ENCODE data around the gene CEP55.

Gene CEP55

DNA sequence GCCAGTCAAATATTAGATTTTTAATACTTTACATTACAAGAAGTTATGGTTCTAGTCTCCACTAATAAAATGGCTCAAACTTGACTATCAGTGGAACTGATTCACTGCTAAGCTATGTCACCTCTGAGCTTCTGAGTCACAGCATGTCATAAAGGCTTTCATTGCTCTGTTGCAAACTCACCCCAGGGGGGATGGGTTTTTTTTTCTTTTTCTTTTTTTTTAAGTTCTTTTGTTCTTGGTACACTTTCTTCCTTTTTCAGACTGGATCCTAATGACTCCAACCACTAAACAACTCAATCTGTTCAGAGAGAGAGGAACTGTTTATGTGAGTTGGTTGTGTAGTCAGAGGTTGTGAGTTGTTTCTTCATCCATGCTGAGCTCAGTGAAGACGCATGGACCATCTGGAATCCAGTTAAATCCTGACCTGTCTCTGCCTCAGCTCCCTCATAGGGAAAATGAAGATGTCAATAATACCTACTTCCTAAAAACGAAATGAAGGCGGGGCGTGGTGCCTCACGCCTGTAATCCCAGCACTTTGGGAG lies 25.2 kb upstream of the CEP55 start:
- DNase-seq = peak; percentile 52

- no peak for DNase-seq
Measured at GRCh38 chr10:93473161-93473560, 23.3 kb upstream of the CEP55 start.

- no peak for DNase-seq
Measured at GRCh38 chr10:93473804-93474472, 22.5 kb upstream of the CEP55 start.

GRCh38 chr10:93475227-93475626 lies 21.2 kb upstream of the CEP55 start:
- DNase-seq = no peak

GRCh38 chr10:93475871-93476270 lies 20.5 kb upstream of the CEP55 start:
- DNase-seq = no peak

GRCh38 chr10:93476756-93477155 lies 19.7 kb upstream of the CEP55 start:
- DNase-seq = no peak

- no peak for DNase-seq
Measured at GRCh38 chr10:93478873-93479272, 17.5 kb upstream of the CEP55 start.

DNA sequence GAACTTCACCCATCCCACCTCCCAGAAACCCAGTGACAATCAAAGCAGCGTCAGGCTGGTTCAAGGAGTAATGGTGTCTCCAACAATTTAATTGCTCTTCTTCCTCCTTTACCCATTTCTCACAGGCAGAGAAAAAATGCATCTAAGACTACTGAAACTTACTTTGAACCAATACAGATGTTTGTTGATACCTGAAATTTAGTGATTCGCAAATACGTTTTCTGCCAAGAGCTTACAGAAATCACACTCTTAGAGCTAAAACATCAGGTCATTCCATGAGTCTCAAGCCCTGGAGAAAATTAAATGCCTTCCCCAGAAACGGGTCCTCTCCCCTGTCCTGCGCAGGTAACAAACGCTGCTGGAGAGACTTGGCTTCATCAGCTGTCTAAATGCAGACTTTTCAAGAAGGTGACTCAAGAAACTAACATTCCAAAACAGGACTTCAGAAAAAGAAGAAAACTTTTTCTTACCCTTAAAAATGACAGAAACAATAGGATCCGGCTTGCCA lies 14.7 kb upstream of the CEP55 start:
- DNase-seq = no peak

GRCh38 chr10:93482145-93482834 lies 14.1 kb upstream of the CEP55 start, which contains the start of gene MYOF:
TSS of gene MYOF (minus strand) at chr10:93482334. CDS start at chr10:93482194, 140 bp downstream.
- peak; percentile 87 for DNase-seq

DNA sequence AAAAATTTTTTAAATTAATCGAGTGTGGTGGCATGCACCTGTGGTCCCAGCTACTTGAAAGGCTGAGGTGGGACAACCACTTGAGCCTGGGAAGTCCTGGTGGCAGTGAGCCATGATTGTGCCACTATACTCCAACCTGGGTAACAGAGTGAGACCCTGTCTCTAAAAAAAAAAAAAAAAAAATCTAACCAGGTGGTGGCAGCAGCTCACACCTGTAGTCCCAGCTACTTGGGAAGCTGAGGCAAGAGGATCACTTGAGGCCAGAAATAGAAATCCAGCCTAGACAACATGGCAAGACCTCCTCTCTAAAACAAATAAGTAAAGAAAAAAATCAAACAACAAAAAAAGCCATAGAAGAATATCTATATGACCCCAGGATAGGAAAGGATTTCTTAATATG lies 10.7 kb upstream of the CEP55 start:
- no peak for DNase-seq

- no peak for DNase-seq
Measured at GRCh38 chr10:93488956-93489528, 7.4 kb upstream of the CEP55 start.

DNA sequence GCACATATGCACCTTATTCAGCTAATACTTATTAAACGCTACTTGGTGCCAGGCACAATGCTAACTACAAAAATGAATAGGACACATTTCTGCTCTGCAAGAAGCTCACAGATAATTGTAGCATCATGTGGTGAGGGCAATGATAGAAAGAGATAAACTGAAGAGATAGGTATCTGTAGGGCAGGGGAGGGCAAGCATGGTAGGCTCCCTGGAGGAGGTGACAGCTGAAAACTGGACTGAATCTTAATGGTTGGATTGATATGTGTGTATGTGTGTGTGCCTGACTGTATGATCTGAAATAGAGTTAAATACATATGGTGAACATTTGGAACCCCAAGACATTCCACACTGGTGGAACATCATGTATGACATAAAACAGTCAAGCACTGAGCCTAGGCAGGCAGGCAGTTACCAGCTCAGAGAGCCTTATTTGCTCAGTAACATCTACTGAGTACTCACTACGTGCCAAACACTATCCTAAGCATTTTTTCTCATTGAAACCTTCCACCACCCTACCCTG lies 4.8 kb upstream of the CEP55 start:
- DNase-seq = no peak

- DNase-seq = no peak
Measured at GRCh38 chr10:93493162-93493561, 3.2 kb upstream of the CEP55 start.

- DNase-seq = no peak
Measured at GRCh38 chr10:93494494-93494893, 1.9 kb upstream of the CEP55 start.

DNA sequence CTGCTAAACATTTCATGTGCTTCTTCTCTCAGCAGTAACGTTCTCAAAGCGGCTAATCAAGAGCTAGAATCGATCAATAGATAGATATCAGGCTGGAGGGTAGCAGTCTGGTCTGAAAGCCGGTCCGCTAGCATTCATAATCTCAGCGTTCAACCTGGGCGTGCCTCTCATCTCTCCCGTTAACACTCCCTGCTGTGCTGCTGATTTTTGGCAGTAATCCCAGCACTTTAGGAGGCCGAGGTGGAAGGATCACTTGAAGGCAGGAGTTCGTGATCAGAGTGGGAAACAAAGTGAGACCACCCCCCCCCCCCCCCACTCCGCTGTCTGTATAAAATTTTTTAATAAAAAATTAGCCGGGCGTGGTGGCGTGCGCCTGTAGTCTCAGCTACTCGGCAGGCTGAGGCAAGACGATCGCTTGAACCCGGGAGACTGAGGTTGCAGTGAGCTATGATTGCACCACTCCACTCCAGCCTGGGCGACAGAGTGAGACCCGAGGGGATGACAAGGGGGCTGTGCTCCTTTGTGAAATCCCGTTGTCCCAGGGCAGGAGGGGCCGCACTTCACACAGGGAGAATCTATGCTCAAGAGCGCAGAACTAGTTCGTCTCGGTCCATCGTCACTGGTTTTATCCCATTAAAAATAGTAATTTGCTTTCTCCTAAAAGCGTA lies 624 bp upstream of the CEP55 start:
- peak; percentile 34 for DNase-seq

- peak; percentile 36 for DNase-seq
Measured at GRCh38 chr10:93498166-93498565, 1.8 kb downstream of the CEP55 start.

DNA sequence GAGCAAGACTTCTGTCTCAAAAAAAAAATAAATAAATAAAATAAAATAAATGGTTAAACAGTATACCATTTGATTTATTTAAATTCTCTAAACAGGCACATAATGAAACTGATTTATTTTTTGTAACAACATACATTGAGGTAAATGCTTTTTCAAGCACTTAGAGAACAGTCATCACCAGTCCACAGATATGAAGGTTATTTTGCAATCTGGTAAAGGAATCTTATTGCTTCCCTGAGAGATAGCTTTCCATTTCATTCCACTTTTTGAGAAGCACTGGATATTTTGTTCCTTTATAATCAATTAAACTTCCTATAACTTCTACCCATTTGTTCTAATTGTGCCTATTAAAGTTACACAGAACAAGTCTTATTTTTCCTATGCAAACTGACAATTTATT lies 5.2 kb downstream of the CEP55 start:
- no peak for DNase-seq

DNA sequence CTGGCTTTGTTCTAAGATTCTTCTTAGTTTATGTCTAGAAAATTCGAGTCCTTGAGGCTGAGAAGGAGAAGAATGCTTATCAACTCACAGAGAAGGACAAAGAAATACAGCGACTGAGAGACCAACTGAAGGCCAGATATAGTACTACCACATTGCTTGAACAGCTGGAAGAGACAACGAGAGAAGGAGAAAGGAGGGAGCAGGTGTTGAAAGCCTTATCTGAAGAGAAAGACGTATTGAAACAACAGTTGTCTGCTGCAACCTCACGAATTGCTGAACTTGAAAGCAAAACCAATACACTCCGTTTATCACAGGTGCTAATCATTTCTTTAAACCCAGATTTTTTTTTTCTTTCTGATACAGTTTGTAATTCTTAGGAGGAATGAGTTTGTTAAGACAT lies 6.7 kb downstream of the CEP55 start:
- DNase-seq = peak; percentile 42

- DNase-seq = no peak
Measured at GRCh38 chr10:93505075-93505474, 8.7 kb downstream of the CEP55 start.

DNA sequence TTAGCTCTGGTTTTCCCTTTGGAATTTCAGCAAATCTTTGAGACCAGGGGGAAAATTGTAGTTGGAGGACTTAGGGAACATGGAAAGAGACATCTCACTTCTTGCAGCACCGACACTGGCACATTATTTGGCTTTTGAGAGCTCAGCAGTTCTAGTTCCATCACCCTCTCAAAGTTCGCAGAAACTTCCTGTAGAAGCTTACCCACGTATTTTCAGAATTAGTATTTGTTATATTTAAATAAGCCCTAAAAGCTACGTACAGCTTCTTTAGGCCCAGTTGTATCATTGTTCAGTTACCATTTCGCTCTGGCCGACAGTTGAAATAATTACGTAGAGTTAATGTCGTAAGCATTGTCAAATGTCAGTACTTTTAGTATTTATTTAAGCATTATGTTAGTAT lies 13.4 kb downstream of the CEP55 start:
- peak; percentile 37 for DNase-seq

DNA sequence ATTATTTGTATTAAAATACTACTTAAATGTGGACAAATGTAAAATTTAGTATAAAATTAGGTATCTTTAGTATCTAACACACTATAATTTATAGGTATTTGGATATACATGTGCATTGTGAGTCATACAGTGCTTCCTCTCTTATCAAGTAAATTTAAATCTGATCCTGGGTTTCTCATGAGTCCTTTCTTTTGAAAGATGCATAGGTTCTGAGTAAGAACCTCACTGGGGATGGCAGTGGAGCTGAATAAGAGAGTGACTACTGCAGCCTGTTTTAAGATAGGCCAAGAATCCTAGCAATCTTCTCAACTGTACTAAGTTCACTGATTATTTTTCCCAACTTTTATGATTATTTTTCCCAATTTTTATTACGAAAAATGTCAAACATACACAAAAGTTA lies 16.2 kb downstream of the CEP55 start:
- no peak for DNase-seq

- DNase-seq = no peak
Measured at GRCh38 chr10:93513091-93513490, 16.7 kb downstream of the CEP55 start.

GRCh38 chr10:93514521-93514920 lies 18.1 kb downstream of the CEP55 start:
- no peak for DNase-seq
